Uterus (tissue), 4 donors: ENCODE measurements around the gene TOMM5. TPM values are rescaled to one million over a fixed set of nuclear protein-coding genes. Genes with fewer than 3 reads are reported as not detected.

Source experiments
- DNase-seq, 2 donors: peaks; one replicate each; pipeline ENCODE4 v3.0.0-alpha.2; 2019 to 2020
- H3K27ac ChIP-seq, 2 donors: fragments of 200-600 bp; sonication (generic); 1 replicate in 1 of 2; 2 replicates in 1 of 2; pipeline ENCODE4 v1.5.1; 2016 to 2018
- H3K27me3 ChIP-seq, 2 donors: fragments of 200-600 bp; sonication (generic); one replicate each; pipeline ENCODE4 v1.5.1; 2018 to 2019; ENCODE audit warnings: control low read depth in 1 of 2
- H3K36me3 ChIP-seq, 2 donors: fragments of 200-600 bp; sonication (generic); one replicate each; pipeline ENCODE4 v1.5.1; 2019; ENCODE audit warnings: control low read depth in 1 of 2
- H3K4me1 ChIP-seq, 2 donors: fragments of 200-600 bp; sonication (generic); one replicate each; pipeline ENCODE4 v1.5.1; 2018 to 2019; ENCODE audit warnings: control low read depth in 1 of 2
- H3K4me3 ChIP-seq, 2 donors: fragments of 200-600 bp; sonication (generic); 1 replicate in 1 of 2; 2 replicates in 1 of 2; pipeline ENCODE4 v1.5.1; 2018 to 2019; ENCODE audit warnings: mild to moderate bottlenecking in 1 of 2
- H3K9me3 ChIP-seq, 2 donors: fragments of 200-600 bp; sonication (generic); one replicate each; pipeline ENCODE4 v1.5.1; 2019; ENCODE audit warnings: control low read depth in 1 of 2
- POLR2A ChIP-seq, 2 donors: fragments of 450-650 bp; IDR thresholded peaks; one replicate each; pipeline ENCODE4 v1.6.1; 2016; ENCODE audit warnings: antibody characterized with exemption in 2 of 2, mild to moderate bottlenecking in 1 of 2, moderate library complexity in 1 of 2
- intact Hi-C: fragments of 100-400 bp; cut with DNase I; formaldehyde crosslinking; loops from one replicate; pipeline ENCODE4 v1.15.1; 2023; ENCODE audit warnings: low total_unique reads
- total RNA-seq, 4 donors: library from RNA; depleted of rRNA in 3 of 4; stranded (reverse); fragments of >200 nt in 3 of 4; gene quantifications; one replicate each; pipeline versions ENCODE4 v1.1.0 to v1.2.4, GENCODE V29; 2014 to 2023
- TF ChIP-seq, protein P1 (sequence below), 4 experiments: fragments of 200-600 bp in 2 of 4; fragments of 450-650 bp in 2 of 4; sonication (generic) in 2 of 4; IDR thresholded peaks; one replicate each; pipeline ENCODE4 v1.5.1; 2016 to 2019; ENCODE audit warnings: antibody characterized with exemption in 4 of 4, mild to moderate bottlenecking in 2 of 4, moderate library complexity in 1 of 4
- donor health status: DM: yes; HTN: yes; CAD: no.

Gene TOMM5
- total RNA-seq, 4 donors from 2014 or later = 58.1 to 136 (median 94.7) TPM

- Histone ChIP-seq H3K27me3 (no peaks in the 10 kb centered on the region), H3K9me3 (no peaks in the 10 kb centered on the region), H3K36me3 (no peaks in the 10 kb centered on the region), H3K4me1 (no peaks in the 10 kb centered on the region), H3K27ac (no peak overlapping the region), H3K4me3 (no peak overlapping the region)
- TF ChIP-seq POLR2A (IDR thresholded peaks at IDR 0.05) = no peak
- TF ChIP-seq, protein P1, sequence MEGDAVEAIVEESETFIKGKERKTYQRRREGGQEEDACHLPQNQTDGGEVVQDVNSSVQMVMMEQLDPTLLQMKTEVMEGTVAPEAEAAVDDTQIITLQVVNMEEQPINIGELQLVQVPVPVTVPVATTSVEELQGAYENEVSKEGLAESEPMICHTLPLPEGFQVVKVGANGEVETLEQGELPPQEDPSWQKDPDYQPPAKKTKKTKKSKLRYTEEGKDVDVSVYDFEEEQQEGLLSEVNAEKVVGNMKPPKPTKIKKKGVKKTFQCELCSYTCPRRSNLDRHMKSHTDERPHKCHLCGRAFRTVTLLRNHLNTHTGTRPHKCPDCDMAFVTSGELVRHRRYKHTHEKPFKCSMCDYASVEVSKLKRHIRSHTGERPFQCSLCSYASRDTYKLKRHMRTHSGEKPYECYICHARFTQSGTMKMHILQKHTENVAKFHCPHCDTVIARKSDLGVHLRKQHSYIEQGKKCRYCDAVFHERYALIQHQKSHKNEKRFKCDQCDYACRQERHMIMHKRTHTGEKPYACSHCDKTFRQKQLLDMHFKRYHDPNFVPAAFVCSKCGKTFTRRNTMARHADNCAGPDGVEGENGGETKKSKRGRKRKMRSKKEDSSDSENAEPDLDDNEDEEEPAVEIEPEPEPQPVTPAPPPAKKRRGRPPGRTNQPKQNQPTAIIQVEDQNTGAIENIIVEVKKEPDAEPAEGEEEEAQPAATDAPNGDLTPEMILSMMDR (IDR thresholded peaks at IDR 0.05) = no peak
- intact Hi-C loops = no loop called here
- no peak for DNase-seq
Observed at GRCh38 chr9:37636511-37637448, 44.4 kb upstream of the TOMM5 start.

GRCh38 chr9:37635808-37636207, 43.4 kb upstream of the TOMM5 start:
- TF ChIP-seq POLR2A (IDR thresholded peaks at IDR 0.05) = no peak
- TF ChIP-seq, protein P1 (IDR thresholded peaks at IDR 0.05) = no peak
- no peaks in the 10 kb centered on the region for H3K27me3 ChIP-seq
- no peak overlapping the region for H3K4me3 ChIP-seq
- no peaks in the 10 kb centered on the region for H3K4me1 ChIP-seq
- no peaks in the 10 kb centered on the region for H3K9me3 ChIP-seq
- no peak overlapping the region for H3K27ac ChIP-seq
- H3K36me3 ChIP-seq = no peaks in the 10 kb centered on the region
- no peak for DNase-seq
- intact Hi-C loops = no loop called here

DNA sequence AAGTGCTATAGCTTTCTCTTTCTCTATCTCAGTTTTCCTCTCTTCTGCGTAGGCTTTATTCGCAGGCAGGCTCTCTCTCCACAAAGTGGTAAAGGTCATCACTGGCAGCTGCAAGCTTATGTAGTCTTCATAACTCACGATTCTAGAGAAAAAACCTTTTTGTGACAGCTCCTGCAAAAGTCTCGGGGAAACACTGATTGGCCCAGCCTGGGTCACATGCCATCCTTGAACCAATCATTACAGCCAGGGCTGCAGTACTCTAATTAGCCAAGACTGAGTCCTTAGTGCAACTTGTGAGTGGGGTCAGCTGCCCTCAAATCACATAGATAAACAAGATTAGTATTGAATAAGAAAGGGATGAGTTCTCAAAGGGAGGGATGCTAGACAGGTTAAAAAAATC, 40.1 kb upstream of the TOMM5 start:
- H3K27me3 ChIP-seq = no peaks in the 10 kb centered on the region
- no peak for TF ChIP-seq POLR2A (IDR thresholded peaks at IDR 0.05)
- TF ChIP-seq, protein P1 (IDR thresholded peaks at IDR 0.05) = no peak
- H3K9me3 ChIP-seq = no peaks in the 10 kb centered on the region
- no peak for DNase-seq
- no peaks in the 10 kb centered on the region for H3K4me1 ChIP-seq
- no peaks in the 10 kb centered on the region for H3K36me3 ChIP-seq
- H3K27ac ChIP-seq = no peak overlapping the region
- intact Hi-C loops = no loop called here
- H3K4me3 ChIP-seq = no peak overlapping the region

DNA sequence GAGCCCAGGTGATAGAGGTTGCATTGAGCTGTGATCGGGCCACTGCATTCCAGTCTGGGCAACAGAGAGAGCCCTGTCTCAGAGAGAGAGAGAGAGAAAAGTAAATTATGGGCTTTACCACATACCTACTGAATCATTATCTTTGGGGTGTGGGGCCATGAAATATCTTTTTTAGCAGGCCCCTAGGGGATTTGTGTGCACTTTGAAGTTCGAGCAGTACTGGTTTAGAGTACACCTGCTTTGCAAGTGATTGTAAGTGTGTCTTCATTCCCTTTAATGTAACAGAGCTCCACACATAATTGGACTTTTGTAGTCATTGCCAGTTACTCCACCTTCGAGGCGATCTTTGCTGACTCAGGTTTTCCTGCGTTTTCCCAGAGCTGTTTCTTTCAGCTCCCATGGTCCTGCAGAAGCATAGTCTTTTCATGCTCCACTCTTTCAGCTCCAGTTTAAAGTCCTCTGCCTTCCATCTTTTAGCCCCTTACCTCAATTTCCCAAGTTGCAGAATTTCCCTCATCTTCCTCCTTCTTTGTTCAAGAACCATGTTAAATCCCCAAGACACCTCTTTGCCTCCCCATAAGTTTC, 34.4 kb upstream of the TOMM5 start:
- Histone ChIP-seq H3K27me3 (no peaks in the 10 kb centered on the region), H3K36me3 (no peaks in the 10 kb centered on the region), H3K4me1 (no peaks in the 10 kb centered on the region), H3K4me3 (no peak overlapping the region), H3K9me3 (no peaks in the 10 kb centered on the region), H3K27ac (no peak overlapping the region)
- TF ChIP-seq POLR2A (IDR thresholded peaks at IDR 0.05) = no peak
- TF ChIP-seq, protein P1 (IDR thresholded peaks at IDR 0.05) = no peak
- intact Hi-C loops = no loop called here
- DNase-seq = no peak

DNA sequence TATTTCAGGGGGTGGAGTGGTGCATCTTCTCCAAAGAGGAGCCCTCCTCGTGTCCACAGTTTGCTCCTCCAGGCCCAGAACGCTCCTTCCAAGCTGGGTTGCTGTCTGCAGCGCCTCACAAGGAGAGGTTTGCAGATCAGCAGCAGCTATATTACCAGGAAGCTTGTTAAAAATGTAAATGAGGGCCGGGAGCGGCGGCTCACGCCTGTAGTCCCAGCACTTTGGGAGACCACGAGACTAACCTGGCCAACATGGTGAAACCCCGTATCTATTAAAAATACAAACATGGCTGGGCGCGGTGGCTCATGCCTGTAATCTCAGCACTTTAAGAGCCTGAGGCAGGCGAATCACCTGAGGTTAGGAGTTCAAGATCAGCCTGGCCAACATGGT, 33.4 kb upstream of the TOMM5 start:
- Histone ChIP-seq H3K27ac (no peak overlapping the region), H3K36me3 (no peaks in the 10 kb centered on the region), H3K4me1 (no peaks in the 10 kb centered on the region), H3K9me3 (no peaks in the 10 kb centered on the region), H3K4me3 (no peak overlapping the region), H3K27me3 (no peaks in the 10 kb centered on the region)
- no peak for DNase-seq
- intact Hi-C loops = no loop called here
- no peak for TF ChIP-seq POLR2A (IDR thresholded peaks at IDR 0.05)
- TF ChIP-seq, protein P1 (IDR thresholded peaks at IDR 0.05) = no peak
